Measurements from ENCODE around the gene PHIP.

DNA sequence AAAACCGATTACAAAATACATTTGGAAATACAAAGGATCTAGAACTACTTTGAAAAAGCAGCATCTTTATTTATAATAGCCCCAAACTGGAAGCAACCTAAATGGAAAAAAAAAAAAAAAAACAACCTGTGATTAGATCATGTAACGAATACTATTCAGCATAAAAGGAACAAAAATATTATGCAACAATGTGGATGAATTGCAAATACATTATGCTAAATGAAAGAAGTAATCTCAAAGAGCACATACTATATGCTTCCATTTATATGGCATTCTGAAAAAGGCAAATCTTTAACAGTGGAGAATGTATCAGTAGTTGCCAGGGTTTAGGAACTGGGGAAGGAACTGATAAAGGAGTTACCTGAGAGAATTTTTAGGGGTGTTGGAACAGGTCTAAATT, 181.8 kb downstream of the PHIP start:
- TF ChIP-seq, protein P1, sequence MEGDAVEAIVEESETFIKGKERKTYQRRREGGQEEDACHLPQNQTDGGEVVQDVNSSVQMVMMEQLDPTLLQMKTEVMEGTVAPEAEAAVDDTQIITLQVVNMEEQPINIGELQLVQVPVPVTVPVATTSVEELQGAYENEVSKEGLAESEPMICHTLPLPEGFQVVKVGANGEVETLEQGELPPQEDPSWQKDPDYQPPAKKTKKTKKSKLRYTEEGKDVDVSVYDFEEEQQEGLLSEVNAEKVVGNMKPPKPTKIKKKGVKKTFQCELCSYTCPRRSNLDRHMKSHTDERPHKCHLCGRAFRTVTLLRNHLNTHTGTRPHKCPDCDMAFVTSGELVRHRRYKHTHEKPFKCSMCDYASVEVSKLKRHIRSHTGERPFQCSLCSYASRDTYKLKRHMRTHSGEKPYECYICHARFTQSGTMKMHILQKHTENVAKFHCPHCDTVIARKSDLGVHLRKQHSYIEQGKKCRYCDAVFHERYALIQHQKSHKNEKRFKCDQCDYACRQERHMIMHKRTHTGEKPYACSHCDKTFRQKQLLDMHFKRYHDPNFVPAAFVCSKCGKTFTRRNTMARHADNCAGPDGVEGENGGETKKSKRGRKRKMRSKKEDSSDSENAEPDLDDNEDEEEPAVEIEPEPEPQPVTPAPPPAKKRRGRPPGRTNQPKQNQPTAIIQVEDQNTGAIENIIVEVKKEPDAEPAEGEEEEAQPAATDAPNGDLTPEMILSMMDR (conservative IDR thresholded peaks at IDR 0.05; ENCODE audit: low read depth in 2 of 2): no peak
- TF ChIP-seq EZH2 (IDR thresholded peaks at IDR 0.05; ENCODE audit: low read depth, unreplicated experiment) (no peak), POLR2AphosphoS5 (IDR thresholded peaks at IDR 0.05; ENCODE audit: low read depth) (no peak), EZH2phosphoT487 (IDR thresholded peaks at IDR 0.05; ENCODE audit: unreplicated experiment) (no peak), CREB1 (CRISPR knock-in tag; IDR thresholded peaks at IDR 0.05; ENCODE audit: low read depth) (no peak), NANOG (IDR thresholded peaks at IDR 0.05; ENCODE audit: borderline replicate concordance) (no peak), STAT1 (IDR thresholded peaks at IDR 0.05; ENCODE audit: unreplicated experiment) (no peak), ZNF331 (CRISPR knock-in tag; IDR thresholded peaks at IDR 0.05; ENCODE audit: low read depth) (no peak), JUNB (IDR thresholded peaks at IDR 0.05; ENCODE audit: unreplicated experiment) (no peak)
- TF ChIP-seq, protein P2, sequence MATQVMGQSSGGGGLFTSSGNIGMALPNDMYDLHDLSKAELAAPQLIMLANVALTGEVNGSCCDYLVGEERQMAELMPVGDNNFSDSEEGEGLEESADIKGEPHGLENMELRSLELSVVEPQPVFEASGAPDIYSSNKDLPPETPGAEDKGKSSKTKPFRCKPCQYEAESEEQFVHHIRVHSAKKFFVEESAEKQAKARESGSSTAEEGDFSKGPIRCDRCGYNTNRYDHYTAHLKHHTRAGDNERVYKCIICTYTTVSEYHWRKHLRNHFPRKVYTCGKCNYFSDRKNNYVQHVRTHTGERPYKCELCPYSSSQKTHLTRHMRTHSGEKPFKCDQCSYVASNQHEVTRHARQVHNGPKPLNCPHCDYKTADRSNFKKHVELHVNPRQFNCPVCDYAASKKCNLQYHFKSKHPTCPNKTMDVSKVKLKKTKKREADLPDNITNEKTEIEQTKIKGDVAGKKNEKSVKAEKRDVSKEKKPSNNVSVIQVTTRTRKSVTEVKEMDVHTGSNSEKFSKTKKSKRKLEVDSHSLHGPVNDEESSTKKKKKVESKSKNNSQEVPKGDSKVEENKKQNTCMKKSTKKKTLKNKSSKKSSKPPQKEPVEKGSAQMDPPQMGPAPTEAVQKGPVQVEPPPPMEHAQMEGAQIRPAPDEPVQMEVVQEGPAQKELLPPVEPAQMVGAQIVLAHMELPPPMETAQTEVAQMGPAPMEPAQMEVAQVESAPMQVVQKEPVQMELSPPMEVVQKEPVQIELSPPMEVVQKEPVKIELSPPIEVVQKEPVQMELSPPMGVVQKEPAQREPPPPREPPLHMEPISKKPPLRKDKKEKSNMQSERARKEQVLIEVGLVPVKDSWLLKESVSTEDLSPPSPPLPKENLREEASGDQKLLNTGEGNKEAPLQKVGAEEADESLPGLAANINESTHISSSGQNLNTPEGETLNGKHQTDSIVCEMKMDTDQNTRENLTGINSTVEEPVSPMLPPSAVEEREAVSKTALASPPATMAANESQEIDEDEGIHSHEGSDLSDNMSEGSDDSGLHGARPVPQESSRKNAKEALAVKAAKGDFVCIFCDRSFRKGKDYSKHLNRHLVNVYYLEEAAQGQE (IDR thresholded peaks at IDR 0.05; ENCODE audit: unreplicated experiment): no peak
- TF ChIP-seq, protein P3, sequence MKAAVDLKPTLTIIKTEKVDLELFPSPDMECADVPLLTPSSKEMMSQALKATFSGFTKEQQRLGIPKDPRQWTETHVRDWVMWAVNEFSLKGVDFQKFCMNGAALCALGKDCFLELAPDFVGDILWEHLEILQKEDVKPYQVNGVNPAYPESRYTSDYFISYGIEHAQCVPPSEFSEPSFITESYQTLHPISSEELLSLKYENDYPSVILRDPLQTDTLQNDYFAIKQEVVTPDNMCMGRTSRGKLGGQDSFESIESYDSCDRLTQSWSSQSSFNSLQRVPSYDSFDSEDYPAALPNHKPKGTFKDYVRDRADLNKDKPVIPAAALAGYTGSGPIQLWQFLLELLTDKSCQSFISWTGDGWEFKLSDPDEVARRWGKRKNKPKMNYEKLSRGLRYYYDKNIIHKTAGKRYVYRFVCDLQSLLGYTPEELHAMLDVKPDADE (IDR thresholded peaks at IDR 0.05): no peak
